GM10847 (cell line): ENCODE measurements around the gene GRAMD4.

Source experiments
- POLR2A ChIP-seq: IDR thresholded peaks from 2 replicates; pipeline ENCODE4 v1.6.1; 2011; ENCODE audit not compliant: insufficient read length; ENCODE audit errors: extremely low read depth

GRAMD4 gene

GRCh38 chr22:46579751-46580449 lies 40.3 kb upstream of the GRAMD4 start:
- no peak for TF ChIP-seq POLR2A

- TF ChIP-seq POLR2A = no peak
Observed at GRCh38 chr22:46580940-46581537, 39.1 kb upstream of the GRAMD4 start.

GRCh38 chr22:46581538-46582244 lies 38.5 kb upstream of the GRAMD4 start:
- TF ChIP-seq POLR2A = no peak

- TF ChIP-seq POLR2A = no peak
Observed at GRCh38 chr22:46582281-46582933, 37.8 kb upstream of the GRAMD4 start.

GRCh38 chr22:46583571-46583970 lies 36.6 kb upstream of the GRAMD4 start:
- TF ChIP-seq POLR2A = no peak

GRCh38 chr22:46584081-46584921 lies 35.9 kb upstream of the GRAMD4 start:
- TF ChIP-seq POLR2A = no peak

DNA sequence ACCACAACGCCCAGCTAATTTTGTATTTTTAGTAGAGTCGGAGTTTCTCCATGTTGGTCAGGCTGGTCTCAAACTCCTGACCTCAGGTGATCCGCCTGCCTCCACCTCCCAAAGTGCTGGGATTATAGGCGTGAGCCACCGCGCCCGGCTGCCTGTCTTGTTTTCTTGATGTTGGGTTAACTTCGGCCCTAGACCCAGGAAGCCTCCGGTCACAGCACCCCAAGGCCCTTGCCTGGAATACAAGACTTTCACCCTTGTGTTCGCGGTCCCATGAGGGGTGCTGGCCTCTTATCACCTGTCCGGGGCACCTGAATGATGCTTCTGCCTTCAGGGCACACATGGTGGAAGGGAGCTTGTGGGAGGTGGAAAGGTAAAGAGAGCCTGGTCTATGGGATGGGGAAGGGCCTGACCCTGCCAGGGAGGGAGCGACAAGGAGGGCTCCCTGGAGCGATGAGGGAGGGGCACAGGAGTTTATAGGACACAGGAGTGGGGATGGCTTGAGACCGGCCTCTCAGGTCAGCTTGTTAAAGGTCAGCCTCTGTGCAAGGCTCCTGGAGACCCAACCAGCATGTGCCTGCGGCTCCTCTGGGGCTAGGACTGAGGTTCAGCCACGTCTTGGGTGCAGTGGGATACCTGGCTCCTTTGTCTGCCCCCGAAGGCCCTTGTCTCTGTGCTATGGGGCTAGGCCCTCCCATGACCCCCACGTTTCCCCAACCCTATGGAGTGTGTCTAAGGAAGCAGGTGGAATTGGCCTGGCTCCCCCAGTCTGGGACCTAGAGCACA lies 34.7 kb upstream of the GRAMD4 start:
- no peak for TF ChIP-seq POLR2A

- TF ChIP-seq POLR2A = no peak
Observed at GRCh38 chr22:46586123-46586519, 34.1 kb upstream of the GRAMD4 start.

- no peak for TF ChIP-seq POLR2A
Observed at GRCh38 chr22:46586531-46587011, 33.6 kb upstream of the GRAMD4 start.

DNA sequence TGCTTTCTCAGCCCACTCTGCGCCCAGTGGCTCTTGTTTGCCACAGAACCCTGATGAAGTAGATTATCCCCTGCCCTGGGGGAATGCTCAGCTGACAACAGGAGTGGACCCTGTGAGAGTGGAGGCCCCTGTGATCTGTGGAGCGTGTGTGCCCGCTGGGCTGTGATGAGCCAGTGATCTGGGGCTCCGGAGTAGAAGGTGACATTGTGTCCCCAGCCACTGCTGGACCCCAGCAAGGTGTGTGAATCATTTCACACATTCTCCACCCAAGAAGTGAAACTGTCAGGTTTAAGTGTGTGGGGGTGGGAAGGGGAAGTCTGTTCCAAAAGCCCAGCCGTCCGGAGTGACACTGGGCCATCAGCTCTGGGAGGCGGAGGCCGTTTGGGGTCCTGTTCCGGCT lies 33.1 kb upstream of the GRAMD4 start:
- TF ChIP-seq POLR2A = no peak

GRCh38 chr22:46587492-46588278 lies 32.5 kb upstream of the GRAMD4 start:
- TF ChIP-seq POLR2A = no peak

- no peak for TF ChIP-seq POLR2A
Observed at GRCh38 chr22:46588279-46589140, 31.7 kb upstream of the GRAMD4 start.

- TF ChIP-seq POLR2A = no peak
Observed at GRCh38 chr22:46589141-46589748, 30.9 kb upstream of the GRAMD4 start.
